GM12878 (cell line): ENCODE data around the gene PAM. TPM values are rescaled to one million over a fixed set of nuclear protein-coding genes. Genes with fewer than 3 reads are reported as not detected.

ENCODE experiments used
- ATAC-seq: fragments of 200-7000 bp; cut with Tn5 transposase; 3 replicates; pipeline ENCODE4 v1.9.1; 2020; ENCODE audit warnings: mild to moderate bottlenecking, moderate library complexity
- BruUV-seq: library from RNA; stranded (reverse); fragments of 400-500 nt; replicated peaks from 2 replicates; lab custom pipeline; 2021; lab: Mats Ljungman, UMichigan
- CTCF ChIA-PET: fragments of 300-600 bp; sonication (Branson Sonifier 250); formaldehyde crosslinking; extraction: SDS; loops from one replicate; lab custom pipeline; 2021; ENCODE audit warnings: inconsistent platforms; lab: Yijun Ruan, JAX
- POLR2A ChIA-PET: fragments of 350-600 bp; formaldehyde crosslinking; extraction: SDS; loops from one replicate; lab custom pipeline; 2021; ENCODE audit warnings: inconsistent platforms; lab: Charles Lee
- RAD21 ChIA-PET: fragments of 300-600 bp; sonication (Branson Sonifier 250); formaldehyde crosslinking; loops from one replicate; lab custom pipeline; 2023; ENCODE audit warnings: antibody characterized with exemption; ENCODE audit not compliant: unreplicated experiment; lab: Charles Lee
- SMC1A ChIA-PET: fragments of 300-600 bp; sonication (Branson Sonifier 250); formaldehyde crosslinking; loops from one replicate; lab custom pipeline; 2023; ENCODE audit not compliant: unreplicated experiment, uncharacterized antibody; lab: Charles Lee
- DNase-seq: peaks from one replicate; pipeline ENCODE4 v3.0.0-alpha.2; 2011; ENCODE audit warnings: low read depth, low spot score
- FAIRE-seq: peaks from 3 replicates; lab custom pipeline; 2011; peaks lifted over from hg19 to GRCh38; lab: Jason Lieb, UNC
- H2AFZ ChIP-seq: 2 replicates; pipeline ENCODE4 v1.6.0; 2011; ENCODE audit warnings: low read depth, low read length, control low read depth; ENCODE audit not compliant: control insufficient read depth
- H3K27ac ChIP-seq: 2 replicates; pipeline ENCODE4 v1.5.1; 2011; ENCODE audit warnings: control low read depth; ENCODE audit not compliant: control insufficient read depth, insufficient read depth
- H3K27me3 ChIP-seq, 2 experiments: replicated peaks in 1 of 2; 2 replicates each; pipeline versions ENCODE4 v1.6.0 to v1.6.1; 2011; ENCODE audit warnings: low read length in 1 of 2; ENCODE audit not compliant: control insufficient read depth in 2 of 2, insufficient read depth in 2 of 2
- H3K36me3 ChIP-seq, 2 experiments: 2 replicates each; pipeline ENCODE4 v1.5.1; 2011; ENCODE audit warnings: low read length in 1 of 2; ENCODE audit not compliant: control insufficient read depth in 2 of 2, insufficient read depth in 2 of 2
- H3K4me1 ChIP-seq: 2 replicates; pipeline ENCODE4 v1.6.1; 2011; ENCODE audit warnings: mild to moderate bottlenecking, low read length, moderate library complexity, mixed read lengths; ENCODE audit not compliant: control insufficient read depth, insufficient read depth
- H3K4me2 ChIP-seq: 2 replicates; pipeline ENCODE4 v1.6.0; 2011; ENCODE audit warnings: control low read depth; ENCODE audit not compliant: control insufficient read depth, insufficient read depth
- H3K4me3 ChIP-seq: fragments of 200-600 bp; sonication (generic); 2 replicates; pipeline ENCODE4 v1.5.1; 2016
- H3K79me2 ChIP-seq: 2 replicates; pipeline ENCODE4 v1.6.0; 2011; ENCODE audit warnings: low read length; ENCODE audit not compliant: control insufficient read depth, insufficient read depth
- H3K9ac ChIP-seq: 2 replicates; pipeline ENCODE4 v1.8.0; 2011; ENCODE audit warnings: low read length, control low read depth, mixed read lengths; ENCODE audit not compliant: control insufficient read depth, insufficient read depth
- H3K9me3 ChIP-seq: replicated peaks from 3 replicates; pipeline ENCODE4 v1.5.1; 2011; ENCODE audit warnings: mild to moderate bottlenecking, low read length; ENCODE audit not compliant: control insufficient read depth, insufficient read depth
- H4K20me1 ChIP-seq: 2 replicates; pipeline ENCODE4 v1.6.0; 2011; ENCODE audit not compliant: control insufficient read depth, insufficient read depth
- MTA3 ChIP-seq: IDR thresholded peaks from 2 replicates; pipeline ENCODE4 v1.6.1; 2012; ENCODE audit warnings: low read length, inconsistent platforms, borderline replicate concordance
- NR2C2 ChIP-seq: IDR thresholded peaks from 2 replicates; pipeline ENCODE4 v1.6.1; 2011; ENCODE audit warnings: borderline replicate concordance, low read depth; ENCODE audit not compliant: control insufficient read depth, insufficient read length
- PAX8 ChIP-seq: fragments of 450-650 bp; IDR thresholded peaks from 2 replicates; pipeline ENCODE4 v1.6.1; 2017; ENCODE audit warnings: mild to moderate bottlenecking, moderate library complexity
- SMC3 ChIP-seq: IDR thresholded peaks from 2 replicates; pipeline ENCODE4 v1.6.1; 2011; ENCODE audit warnings: low read length, improper control_type of control experiment, borderline replicate concordance
- ZZZ3 ChIP-seq: IDR thresholded peaks from 2 replicates; pipeline ENCODE4 v1.6.1; 2011; ENCODE audit warnings: low read depth; ENCODE audit not compliant: control insufficient read depth, insufficient read length
- in situ Hi-C: fragments of 300-500 bp; cut with MboI; formaldehyde crosslinking; loops from 9 replicates; pipeline ENCODE4 v1.14.3; 2018; ENCODE audit warnings: mixed read lengths
- intact Hi-C: fragments of 100-400 bp; cut with micrococcal nuclease; formaldehyde crosslinking; loops from one replicate; pipeline ENCODE4 v1.14.2; 2022; ENCODE audit not compliant: unreplicated experiment
- polyA plus RNA-seq, 11 experiments: library from polyadenylated mRNA; depleted of rRNA in 4 of 11; unstranded in 6 of 11; stranded (reverse) in 5 of 11; fragments of >200 nt; fragmentation: Nextera tagmentation in 4 of 11; fragmentation: Illumina TruSeq in 1 of 11; extraction: Ambion mirVana in 4 of 11; extraction: Trizol in 1 of 11; gene quantifications; 1 replicate in 1 of 11; 2 replicates in 10 of 11; pipeline versions ENCODE4 v1.2.1 to v1.2.3, GENCODE V29; 2011 to 2016; ENCODE audit warnings: inconsistent platforms in 2 of 11, missing spikeins in 2 of 11, low read depth in 1 of 11
- total RNA-seq, 4 experiments: library from RNA; depleted of rRNA in 3 of 4; stranded (reverse); fragments of >200 nt in 3 of 4; fragmentation: Illumina TruSeq in 1 of 4; extraction: Trizol in 1 of 4; gene quantifications; 2 replicates each; pipeline versions ENCODE4 v1.2.1 to v1.2.3, GENCODE V29; 2013 to 2021
- TF ChIP-seq, protein P1 (sequence below): IDR thresholded peaks from 2 replicates; pipeline ENCODE4 v1.6.1; 2011; ENCODE audit warnings: low read depth, low read length, improper control_type of control experiment, borderline replicate concordance
- TF ChIP-seq, protein P2 (sequence below): IDR thresholded peaks from 2 replicates; pipeline ENCODE4 v1.6.1; 2011; ENCODE audit warnings: low read depth, mild to moderate bottlenecking, low read length, moderate library complexity, borderline replicate concordance; ENCODE audit errors: extremely low read depth
- TF ChIP-seq, protein P3 (sequence below): IDR thresholded peaks from 2 replicates; pipeline ENCODE4 v1.6.1; 2011; ENCODE audit warnings: borderline replicate concordance, low read depth, mild to moderate bottlenecking, moderate library complexity, low read length; ENCODE audit not compliant: insufficient read depth, poor library complexity, severe bottlenecking

PAM gene
- total and polyA plus RNA-seq, 10 of the 15 experiments (the other 5 are each of a cell fraction or from before 2014, with no cell fraction given): 5.5 to 72.5 (median 15.4) TPM

DNA sequence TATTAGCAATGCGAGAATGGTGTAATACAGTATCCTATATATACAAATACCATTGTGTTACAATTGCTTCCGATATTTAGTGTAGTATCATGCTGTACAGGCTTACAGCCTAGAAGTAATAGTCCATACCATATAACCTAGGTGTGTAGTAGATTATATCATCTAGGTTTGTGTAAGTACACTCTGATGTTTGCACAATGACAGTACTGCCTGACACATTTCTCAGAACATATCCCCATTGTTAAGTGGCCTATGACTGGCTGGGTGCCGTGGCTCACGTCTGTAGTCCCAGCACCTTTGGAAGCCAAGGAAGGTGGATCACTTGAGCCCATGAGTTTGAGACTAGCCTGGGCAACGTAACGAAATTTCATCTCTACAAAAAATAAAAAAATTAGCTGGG, 124.6 kb downstream of the PAM start (continued):
- TF ChIP-seq, protein P1, sequence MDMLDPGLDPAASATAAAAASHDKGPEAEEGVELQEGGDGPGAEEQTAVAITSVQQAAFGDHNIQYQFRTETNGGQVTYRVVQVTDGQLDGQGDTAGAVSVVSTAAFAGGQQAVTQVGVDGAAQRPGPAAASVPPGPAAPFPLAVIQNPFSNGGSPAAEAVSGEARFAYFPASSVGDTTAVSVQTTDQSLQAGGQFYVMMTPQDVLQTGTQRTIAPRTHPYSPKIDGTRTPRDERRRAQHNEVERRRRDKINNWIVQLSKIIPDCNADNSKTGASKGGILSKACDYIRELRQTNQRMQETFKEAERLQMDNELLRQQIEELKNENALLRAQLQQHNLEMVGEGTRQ: no peak
- TF ChIP-seq NR2C2: no peak
- TF ChIP-seq ZZZ3: no peak
- no peak for TF ChIP-seq MTA3
- TF ChIP-seq PAX8: no peak
- TF ChIP-seq, protein P2, sequence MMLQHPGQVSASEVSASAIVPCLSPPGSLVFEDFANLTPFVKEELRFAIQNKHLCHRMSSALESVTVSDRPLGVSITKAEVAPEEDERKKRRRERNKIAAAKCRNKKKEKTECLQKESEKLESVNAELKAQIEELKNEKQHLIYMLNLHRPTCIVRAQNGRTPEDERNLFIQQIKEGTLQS: no peak

DNA sequence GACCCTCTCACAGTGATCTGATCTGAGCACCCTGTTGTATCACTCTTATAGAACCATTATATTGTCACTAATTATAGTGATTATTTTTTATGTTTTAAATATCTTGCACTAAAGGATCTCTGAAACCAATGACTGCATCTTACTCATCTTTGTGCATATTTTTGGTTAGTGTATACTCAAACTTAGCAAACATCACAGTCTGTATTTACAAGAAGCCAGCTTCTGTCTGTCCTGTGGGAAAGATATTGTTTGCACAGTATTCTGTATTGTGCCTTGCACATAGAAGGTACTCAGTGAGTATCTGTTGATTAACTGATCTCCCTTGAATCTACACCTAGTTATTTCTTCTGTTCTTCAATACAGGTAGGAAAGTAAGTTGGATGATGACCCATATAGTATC, 131.5 kb downstream of the PAM start:
- Histone ChIP-seq H3K27ac (no peak overlapping the region), H3K9ac (no peak overlapping the region), H3K4me2 (no peak overlapping the region), H4K20me1 (no peaks in the 10 kb centered on the region), H3K79me2 (no peaks in the 10 kb centered on the region), H3K4me1 (no peaks in the 10 kb centered on the region), H3K4me3 (no peak overlapping the region), H2AFZ (no peak overlapping the region), H3K36me3 (no peaks in the 10 kb centered on the region), H3K9me3 (no peaks in the 10 kb centered on the region), H3K27me3 (no peaks in the 10 kb centered on the region)
- ChIA-PET RAD21 (no interaction called here), POLR2A (no interaction called here), CTCF (no interaction called here), SMC1A (no interaction called here)
- ATAC-seq (no peak), DNase-seq (no peak), FAIRE-seq (no peak)
- intact Hi-C loops (no loop called here), in situ Hi-C loops (no loop called here)
- no TSS peak for BruUV-seq
- TF ChIP-seq SMC3: no peak
- TF ChIP-seq, protein P3, sequence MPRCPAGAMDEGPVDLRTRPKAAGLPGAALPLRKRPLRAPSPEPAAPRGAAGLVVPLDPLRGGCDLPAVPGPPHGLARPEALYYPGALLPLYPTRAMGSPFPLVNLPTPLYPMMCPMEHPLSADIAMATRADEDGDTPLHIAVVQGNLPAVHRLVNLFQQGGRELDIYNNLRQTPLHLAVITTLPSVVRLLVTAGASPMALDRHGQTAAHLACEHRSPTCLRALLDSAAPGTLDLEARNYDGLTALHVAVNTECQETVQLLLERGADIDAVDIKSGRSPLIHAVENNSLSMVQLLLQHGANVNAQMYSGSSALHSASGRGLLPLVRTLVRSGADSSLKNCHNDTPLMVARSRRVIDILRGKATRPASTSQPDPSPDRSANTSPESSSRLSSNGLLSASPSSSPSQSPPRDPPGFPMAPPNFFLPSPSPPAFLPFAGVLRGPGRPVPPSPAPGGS: peak; percentile 40
